Right lobe of liver (tissue), 6 donors: ENCODE data around the gene ANKRD60. TPM values are rescaled to one million over a fixed set of nuclear protein-coding genes. Genes with fewer than 3 reads are reported as not detected.

Experiments
- ATAC-seq, 4 donors: fragments of 200-7000 bp; cut with Tn5 transposase; one replicate each; pipeline ENCODE4 v1.9.1; 2020; ENCODE audit warnings: mild to moderate bottlenecking in 4 of 4, moderate library complexity in 4 of 4
- DNase-seq, 3 donors: peaks; one replicate each; pipeline ENCODE4 v3.0.0-alpha.2; 2020
- H3K27ac ChIP-seq, 3 donors: fragments of 200-600 bp; one replicate each; pipeline ENCODE4 v1.8.0; 2022
- H3K27me3 ChIP-seq, 2 donors: fragments of 200-600 bp; one replicate each; pipeline ENCODE4 v1.8.0; 2022
- H3K36me3 ChIP-seq, 4 donors: fragments of 200-600 bp; sonication (generic) in 1 of 4; one replicate each; pipeline versions ENCODE4 v1.5.1 to v1.8.0; 2017 to 2022; ENCODE audit warnings: control low read depth in 1 of 4
- H3K4me1 ChIP-seq, 4 donors: fragments of 200-600 bp; sonication (generic) in 1 of 4; one replicate each; pipeline versions ENCODE4 v1.5.1 to v1.8.0; 2017 to 2022; ENCODE audit warnings: control low read depth in 1 of 4
- H3K4me3 ChIP-seq, 3 donors: fragments of 200-600 bp; one replicate each; pipeline ENCODE4 v1.8.0; 2022
- H3K9me3 ChIP-seq, 4 donors: fragments of 200-600 bp; sonication (generic) in 1 of 4; one replicate each; pipeline versions ENCODE4 v1.5.1 to v1.8.0; 2017 to 2022; ENCODE audit warnings: control low read depth in 1 of 4
- POLR2A ChIP-seq: fragments of 450-650 bp; IDR thresholded peaks from one replicate; pipeline ENCODE4 v1.6.1; 2017; ENCODE audit warnings: antibody characterized with exemption, mild to moderate bottlenecking
- WGBS: methylation state at CpG from one replicate; pipeline ENCODE4 v1.1.6; 2018; ENCODE audit warnings: low coverage, low lambda C conversion rate; ENCODE audit not compliant: insufficient coverage; ENCODE audit errors: missing lambda C conversion rate; 5-methylcytosine and 5-hydroxymethylcytosine counted together
- intact Hi-C, 2 donors: fragments of 100-400 bp; cut with DNase I; formaldehyde crosslinking; loops; one replicate each; pipeline versions ENCODE4 v1.11.2 to v1.14.1; 2022
- total RNA-seq, 6 experiments: library from RNA; depleted of rRNA in 2 of 6; stranded (reverse); fragments of >200 nt in 2 of 6; fragmentation: NEBNext Ultra II Directional in 3 of 6; extraction: Animal tissue kit (Norgen Biotek cat#: 25700) in 3 of 6; gene quantifications; one replicate each; pipeline versions ENCODE4 v1.1.0 to v1.2.4, GENCODE V29; 2016 to 2023
- TF ChIP-seq, protein P1 (sequence below), 4 donors: fragments of 200-600 bp in 3 of 4; fragments of 450-650 bp in 1 of 4; IDR thresholded peaks; one replicate each; pipeline versions ENCODE4 v1.5.1 to v1.8.0; 2016 to 2022; ENCODE audit warnings: antibody characterized with exemption in 4 of 4, mild to moderate bottlenecking in 2 of 4
- donor health status: DM: no; HTN: yes; CAD: no.
- donor health status: DM: no; HTN: no; CAD: no.
- donor health status: DM: no; HTN: no; CAD: no.
- donor health status: DM: no; HTN: yes; CAD: no.
- donor health status: DM: no; HTN: yes; CAD: no.

The ANKRD60 gene
- total RNA-seq, 6 experiments from 2014 or later, result not detected

DNA sequence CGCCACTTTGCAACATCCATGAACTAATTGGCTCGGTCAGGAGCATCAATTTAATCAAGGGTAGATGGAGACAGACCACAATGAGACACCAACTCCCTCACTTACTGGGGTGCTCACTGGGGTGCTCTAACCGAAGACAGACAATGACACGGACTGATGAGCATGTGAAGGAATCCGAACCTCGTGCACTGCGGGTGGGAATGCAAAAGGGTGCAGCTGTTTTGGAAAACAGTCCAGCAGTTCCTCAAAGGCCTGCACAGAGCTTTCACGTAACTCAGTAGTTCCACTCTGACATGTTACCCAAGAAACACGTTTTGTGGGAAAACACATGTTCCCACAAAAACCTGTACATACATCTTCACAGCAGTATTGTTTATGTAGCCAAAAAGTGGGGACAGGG, 26.8 kb downstream of the ANKRD60 start:
- Histone ChIP-seq H3K36me3 (no peaks in the 10 kb centered on the region), H3K27ac (no peak overlapping the region), H3K4me1 (no peaks in the 10 kb centered on the region), H3K27me3 (no peaks in the 10 kb centered on the region), H3K9me3 (no peaks in the 10 kb centered on the region), H3K4me3 (no peak overlapping the region)
- no peak for TF ChIP-seq POLR2A
- TF ChIP-seq, protein P1, sequence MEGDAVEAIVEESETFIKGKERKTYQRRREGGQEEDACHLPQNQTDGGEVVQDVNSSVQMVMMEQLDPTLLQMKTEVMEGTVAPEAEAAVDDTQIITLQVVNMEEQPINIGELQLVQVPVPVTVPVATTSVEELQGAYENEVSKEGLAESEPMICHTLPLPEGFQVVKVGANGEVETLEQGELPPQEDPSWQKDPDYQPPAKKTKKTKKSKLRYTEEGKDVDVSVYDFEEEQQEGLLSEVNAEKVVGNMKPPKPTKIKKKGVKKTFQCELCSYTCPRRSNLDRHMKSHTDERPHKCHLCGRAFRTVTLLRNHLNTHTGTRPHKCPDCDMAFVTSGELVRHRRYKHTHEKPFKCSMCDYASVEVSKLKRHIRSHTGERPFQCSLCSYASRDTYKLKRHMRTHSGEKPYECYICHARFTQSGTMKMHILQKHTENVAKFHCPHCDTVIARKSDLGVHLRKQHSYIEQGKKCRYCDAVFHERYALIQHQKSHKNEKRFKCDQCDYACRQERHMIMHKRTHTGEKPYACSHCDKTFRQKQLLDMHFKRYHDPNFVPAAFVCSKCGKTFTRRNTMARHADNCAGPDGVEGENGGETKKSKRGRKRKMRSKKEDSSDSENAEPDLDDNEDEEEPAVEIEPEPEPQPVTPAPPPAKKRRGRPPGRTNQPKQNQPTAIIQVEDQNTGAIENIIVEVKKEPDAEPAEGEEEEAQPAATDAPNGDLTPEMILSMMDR (IDR thresholded peaks at IDR 0.05), result no peak
- 56% methylated on average over 8 of the region's 9 CpGs for WGBS
- no peak for ATAC-seq
- DNase-seq, result no peak
- intact Hi-C loops, result loop anchor here in 1 of 2 donors (10.0 kb wide), 1 partner anchor 677 kb away; the partner anchor contains the start of gene CTCFL

DNA sequence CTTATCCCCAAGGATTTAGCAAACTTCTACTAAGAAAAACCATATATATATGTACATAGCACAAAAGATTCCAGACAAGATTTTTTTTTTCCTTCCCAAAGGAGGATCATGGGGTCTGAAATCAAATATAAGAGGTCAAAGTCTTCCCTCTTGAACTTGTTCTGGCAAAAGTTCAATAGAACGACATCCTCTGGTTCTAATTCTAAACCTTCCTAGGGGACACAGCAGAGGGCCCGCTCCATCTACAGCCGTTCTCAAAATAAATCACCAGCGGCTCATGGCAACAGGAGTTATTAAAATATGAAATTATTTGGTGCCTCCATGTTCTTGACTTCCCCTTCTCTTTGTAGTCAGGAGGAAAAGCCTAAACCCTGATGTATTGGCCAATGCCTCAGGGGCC, 29.0 kb downstream of the ANKRD60 start:
- Histone ChIP-seq H3K27ac (no peak overlapping the region), H3K27me3 (no peaks in the 10 kb centered on the region), H3K36me3 (no peaks in the 10 kb centered on the region), H3K4me1 (no peaks in the 10 kb centered on the region), H3K9me3 (no peaks in the 10 kb centered on the region), H3K4me3 (no peak overlapping the region)
- intact Hi-C loops, result no loop called here
- no peak for ATAC-seq
- WGBS, result 76% methylated on average over 4 of the region's 4 CpGs
- no peak for TF ChIP-seq POLR2A
- TF ChIP-seq, protein P1 (IDR thresholded peaks at IDR 0.05), result no peak
- no peak for DNase-seq

DNA sequence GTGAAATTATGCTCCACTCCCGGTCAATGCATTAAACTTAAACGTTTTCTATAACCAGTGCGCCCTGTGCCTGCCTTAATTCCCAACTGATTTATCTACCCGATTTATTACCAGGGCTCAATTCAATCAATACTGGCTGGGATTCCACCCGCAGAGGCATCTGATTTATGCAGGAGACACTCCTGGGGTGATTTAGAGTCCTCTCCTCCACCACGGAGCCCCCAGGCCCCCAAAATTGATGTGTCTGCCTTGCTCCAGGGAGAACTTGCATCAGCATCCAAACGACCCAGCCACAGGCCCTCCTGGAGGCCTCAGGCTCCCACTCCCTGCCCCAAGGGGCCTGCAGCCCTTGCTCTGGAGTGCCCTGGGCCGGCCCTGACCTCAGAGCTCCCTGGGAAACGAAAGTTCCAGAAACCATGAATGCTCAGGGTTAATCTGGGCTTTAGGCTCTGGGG, 29.5 kb downstream of the ANKRD60 start:
- DNase-seq (no peak), ATAC-seq (no peak)
- intact Hi-C loops, result no loop called here
- Histone ChIP-seq H3K4me1 (no peaks in the 10 kb centered on the region), H3K4me3 (no peak overlapping the region), H3K36me3 (no peaks in the 10 kb centered on the region), H3K9me3 (no peaks in the 10 kb centered on the region), H3K27me3 (no peaks in the 10 kb centered on the region), H3K27ac (no peak overlapping the region)
- WGBS, result 67% methylated on average over 7 of the region's 9 CpGs
- TF ChIP-seq, protein P1 (IDR thresholded peaks at IDR 0.05), result no peak
- no peak for TF ChIP-seq POLR2A

DNA sequence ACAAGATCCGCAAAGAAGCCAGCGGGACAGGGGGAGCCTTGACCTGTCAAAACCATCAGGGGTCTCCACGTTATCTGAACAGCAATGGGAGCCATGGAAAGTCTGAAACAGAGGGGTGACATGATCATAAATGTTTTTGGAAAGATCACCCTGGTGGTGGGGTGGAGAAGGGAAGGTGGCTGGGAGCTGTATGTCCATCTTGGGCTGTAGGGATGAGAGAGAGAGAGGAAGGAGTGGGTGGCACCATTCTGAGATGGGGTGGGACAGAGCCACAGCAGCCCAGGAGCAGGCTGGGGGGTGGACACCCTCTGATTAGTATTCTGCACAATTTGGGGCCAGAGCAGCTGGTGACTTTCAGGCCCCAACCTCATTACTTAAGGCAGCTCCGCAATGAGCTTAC, 30.1 kb downstream of the ANKRD60 start:
- ATAC-seq, result no peak
- intact Hi-C loops, result no loop called here

More for the DNA sequence above, 30.1 kb downstream of the ANKRD60 start:
- DNase-seq, result no peak
- Histone ChIP-seq H3K27me3 (no peaks in the 10 kb centered on the region), H3K9me3 (no peaks in the 10 kb centered on the region), H3K4me3 (no peak overlapping the region), H3K36me3 (no peaks in the 10 kb centered on the region), H3K4me1 (no peaks in the 10 kb centered on the region), H3K27ac (no peak overlapping the region)
- TF ChIP-seq, protein P1 (IDR thresholded peaks at IDR 0.05), result no peak
- TF ChIP-seq POLR2A, result no peak
- WGBS, result 51% methylated on average over 3 of the region's 4 CpGs
